NCI-H2196 treated with DMSO at 0.1 percent for 48 hours (cell line): Measurements from ENCODE around the gene ZNF554.
"Not testable (repeated sequence)": the region's sequence is repeated elsewhere in the genome, so short reads cannot be mapped to it uniquely, and the experiment has no call there.

Source experiments
- DNase-seq: peaks from one replicate; lab custom pipeline; 2025; ENCODE audit not compliant: unreplicated experiment; lab: John Stamatoyannopoulos, UW

The ZNF554 gene

GRCh38 chr19:2790557-2791271 is 29.0 kb upstream of the ZNF554 start:
- DNase-seq = no peak

GRCh38 chr19:2791440-2791839 is 28.2 kb upstream of the ZNF554 start:
- no peak for DNase-seq

GRCh38 chr19:2791876-2792275 is 27.8 kb upstream of the ZNF554 start:
- no peak for DNase-seq

GRCh38 chr19:2792666-2793065 is 27.0 kb upstream of the ZNF554 start:
- not testable (repeated sequence) for DNase-seq

DNA sequence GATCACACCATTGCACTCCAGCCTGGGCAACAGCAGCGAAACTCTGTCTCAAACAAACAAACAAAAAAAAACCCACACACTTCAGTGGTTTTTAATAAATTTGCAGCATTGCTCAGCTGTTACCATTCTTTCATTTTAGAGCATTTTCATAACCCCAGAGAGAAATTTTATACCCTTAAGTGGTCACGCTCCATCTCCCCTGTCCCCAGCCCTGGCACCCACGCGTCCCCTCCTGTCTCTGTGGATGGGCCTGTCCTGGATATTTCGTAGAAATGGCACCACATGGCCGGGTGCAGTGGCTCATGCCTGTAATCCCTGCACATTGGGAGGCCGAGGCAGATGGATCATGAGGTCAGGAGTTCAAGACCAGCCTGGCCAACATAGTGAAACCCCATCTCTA is 26.5 kb upstream of the ZNF554 start:
- no peak for DNase-seq

GRCh38 chr19:2793577-2793976 is 26.1 kb upstream of the ZNF554 start:
- no peak for DNase-seq

DNA sequence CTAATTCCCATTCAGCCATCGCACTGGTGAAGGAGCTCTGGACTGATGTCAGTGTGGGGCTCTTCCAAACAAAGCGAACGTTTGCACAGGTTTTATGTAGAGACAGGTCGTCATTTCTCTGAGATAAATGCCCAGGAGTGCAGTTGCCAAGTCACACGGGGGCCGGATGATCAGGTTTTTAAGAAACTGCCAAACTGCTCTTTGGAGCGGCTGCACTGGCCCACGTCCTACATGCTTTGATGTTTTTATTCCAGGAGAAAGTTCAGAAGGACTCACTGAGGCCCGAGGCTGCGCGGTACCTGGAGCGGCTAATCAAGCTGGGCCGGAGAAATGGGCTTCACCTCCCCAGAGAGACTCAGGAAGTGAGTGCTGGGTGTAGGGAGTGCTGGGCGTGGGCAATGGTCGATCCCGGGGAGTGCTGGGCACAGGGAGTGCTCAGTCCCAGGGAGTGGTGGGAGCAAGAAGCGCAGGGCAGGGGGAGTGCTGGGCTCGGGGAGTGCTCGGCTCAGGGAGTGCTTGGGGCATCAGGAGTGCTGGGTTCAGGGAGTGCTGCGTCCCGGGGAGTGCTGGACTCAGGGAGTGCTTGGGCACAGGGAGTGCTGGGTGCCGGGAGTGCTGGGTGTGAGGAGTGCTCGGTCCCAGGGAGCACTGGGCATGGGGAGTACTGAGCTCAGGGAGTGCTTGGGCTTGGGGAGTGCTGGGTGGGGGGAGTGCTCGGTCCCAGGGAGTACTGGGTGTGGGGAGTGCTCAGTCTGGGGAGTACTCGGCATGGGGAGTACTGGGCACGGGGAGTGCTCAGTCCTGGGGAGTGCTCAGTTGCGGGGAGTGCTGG is 23.6 kb upstream of the ZNF554 start:
- DNase-seq = no peak

DNA sequence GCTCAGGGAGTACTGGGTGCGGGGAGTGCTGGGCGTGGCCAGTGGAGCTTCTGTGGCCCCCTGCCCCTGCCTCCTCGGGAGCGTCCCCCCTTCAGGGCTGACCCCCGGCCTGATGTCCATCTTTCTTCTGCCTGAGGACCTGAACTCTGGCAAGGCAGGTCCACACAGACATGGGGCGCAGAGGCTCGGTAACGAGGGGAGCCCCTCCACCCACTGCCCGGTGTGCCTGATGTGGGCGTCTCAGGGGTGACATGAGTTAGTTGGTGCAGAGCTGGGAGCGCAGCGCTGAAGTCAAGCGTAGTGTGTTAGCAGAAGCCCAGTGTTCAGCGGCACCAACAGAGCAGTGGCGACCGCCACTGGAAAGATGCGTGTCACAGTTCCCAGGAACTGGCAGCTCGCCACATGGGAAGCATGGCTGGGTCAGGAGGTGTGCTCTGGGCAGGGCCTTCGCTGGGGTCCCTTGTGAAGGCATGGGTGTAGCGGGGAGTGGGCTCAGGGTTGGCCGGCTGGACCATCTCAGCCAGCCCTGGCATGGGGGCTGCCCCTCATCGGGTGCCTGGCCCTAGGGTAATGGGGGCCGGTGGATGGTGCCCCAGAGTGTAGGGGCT is 22.9 kb upstream of the ZNF554 start:
- DNase-seq = no peak

- no peak for DNase-seq
Observed at GRCh38 chr19:2797280-2797679, 22.4 kb upstream of the ZNF554 start.

DNA sequence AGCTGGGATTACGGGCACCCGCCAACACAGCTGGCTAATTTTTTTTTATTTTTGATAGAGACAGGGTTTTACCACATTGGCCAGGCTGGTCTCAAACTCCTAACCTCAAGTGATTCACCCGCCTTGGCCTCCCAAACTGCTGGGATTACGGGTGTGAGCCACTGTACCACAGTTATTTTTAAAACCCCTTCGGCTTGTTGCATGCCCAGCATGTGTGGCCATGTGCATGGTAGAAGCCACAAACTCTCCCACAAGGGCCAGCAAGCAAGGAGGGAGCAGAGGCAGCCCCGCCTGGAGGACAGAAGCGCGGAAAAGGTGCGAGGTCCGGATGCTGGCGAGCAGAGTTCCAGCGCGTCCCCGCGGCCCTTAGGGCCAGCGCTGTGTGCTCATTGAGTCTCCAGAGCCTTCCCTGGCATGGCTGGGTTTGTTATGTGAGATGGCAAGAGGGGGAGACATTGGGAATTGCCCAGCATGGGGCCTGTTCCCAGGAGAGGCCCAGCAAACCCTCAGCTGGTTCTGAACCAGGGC is 21.4 kb upstream of the ZNF554 start:
- no peak for DNase-seq

DNA sequence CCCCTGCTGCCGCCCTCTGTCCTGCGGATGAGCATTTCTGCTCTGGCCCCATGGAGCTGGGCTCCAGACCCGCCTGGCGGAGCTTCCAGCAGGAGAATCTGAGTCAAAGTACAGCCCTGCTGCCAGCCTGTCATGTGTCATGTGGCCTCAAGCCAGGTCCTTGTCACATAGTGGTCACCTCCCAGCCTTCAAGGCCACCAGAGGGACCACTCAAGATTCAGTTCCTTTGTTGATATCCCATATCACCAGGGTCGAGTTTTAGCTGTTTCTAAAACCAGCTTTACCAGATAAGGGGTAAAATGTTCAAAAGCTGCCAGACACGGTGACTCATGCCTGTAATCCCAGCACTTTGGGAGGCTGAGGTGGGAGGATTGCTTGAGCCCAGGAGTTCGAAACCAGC is 20.9 kb upstream of the ZNF554 start:
- DNase-seq = no peak

DNA sequence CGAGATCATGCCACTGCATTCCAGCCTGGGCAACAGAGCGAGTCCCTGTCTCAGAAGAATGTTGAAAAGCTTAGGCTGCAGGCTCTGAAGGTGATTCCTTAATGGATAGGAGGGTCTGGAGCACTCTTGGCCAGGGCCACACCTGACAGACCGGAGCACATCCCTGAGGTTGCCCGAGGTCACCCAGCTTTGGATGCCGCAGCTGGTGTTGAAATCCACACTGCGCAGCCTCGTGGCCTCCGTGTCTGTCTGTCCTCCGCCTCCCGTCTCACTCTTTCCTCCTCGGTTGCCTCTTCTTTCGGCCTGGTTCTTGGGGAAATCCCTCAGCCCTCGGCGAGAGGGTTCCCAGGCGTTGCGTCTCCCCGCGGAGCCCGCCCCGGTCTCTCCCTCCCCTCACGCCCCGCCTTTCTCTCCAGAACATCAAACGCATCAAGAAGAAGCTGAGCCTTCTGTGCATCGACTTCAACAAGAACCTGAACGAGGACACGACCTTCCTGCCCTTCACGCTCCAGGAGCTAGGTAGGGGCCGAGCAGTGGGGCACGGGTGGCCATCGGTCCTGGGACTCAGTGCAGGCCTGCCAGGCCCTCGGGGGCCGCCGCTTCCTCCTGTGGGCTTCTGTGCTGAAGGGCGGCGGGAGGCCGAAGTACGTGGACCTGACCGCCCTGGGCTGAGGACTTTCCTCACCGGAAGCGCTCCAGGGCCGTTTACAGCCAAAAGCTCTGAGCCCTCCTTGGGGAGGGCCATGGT is 20.2 kb upstream of the ZNF554 start:
- no peak for DNase-seq

DNA sequence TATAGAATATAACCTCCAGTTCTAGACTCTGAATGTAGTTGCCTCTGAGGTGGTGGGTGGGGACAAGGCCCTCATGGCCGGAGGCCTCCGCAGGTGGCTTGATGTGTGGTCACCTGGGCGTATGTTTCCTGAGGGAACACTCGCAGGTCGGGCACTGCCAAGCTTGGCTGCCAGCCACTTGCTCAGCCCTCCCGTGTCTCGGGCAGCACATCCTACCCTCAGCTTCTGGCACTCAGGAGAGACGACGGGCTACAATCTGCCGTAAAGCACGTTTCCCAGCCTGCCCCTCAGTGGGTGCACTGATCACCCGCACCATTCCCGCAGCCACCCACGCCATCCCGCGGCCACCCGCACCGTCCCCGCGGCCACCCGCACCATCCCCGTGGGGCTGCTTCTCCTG is 19.2 kb upstream of the ZNF554 start:
- no peak for DNase-seq

DNA sequence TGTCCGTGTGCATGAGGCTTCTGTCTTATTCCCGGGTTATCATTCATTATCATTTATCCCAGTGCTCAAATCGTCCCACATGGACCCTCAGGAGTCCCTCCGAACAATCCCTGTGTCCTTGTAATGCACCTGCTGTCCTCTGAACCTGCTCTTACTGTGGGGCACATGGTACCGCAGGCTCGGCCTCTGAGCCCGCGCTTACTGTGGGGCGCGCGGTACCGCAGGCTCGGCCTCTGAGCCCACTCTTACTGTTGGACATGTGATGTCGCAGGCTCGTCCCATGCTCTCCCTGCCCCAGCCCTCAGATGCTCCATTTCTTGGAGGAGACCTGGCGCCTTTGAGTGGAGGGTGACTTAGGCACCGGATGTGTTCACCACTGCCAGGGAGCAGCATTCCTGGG is 16.8 kb upstream of the ZNF554 start:
- DNase-seq = no peak

- DNase-seq = no peak
Observed at GRCh38 chr19:2803486-2804155, 16.0 kb upstream of the ZNF554 start.

- no peak for DNase-seq
Observed at GRCh38 chr19:2804156-2805004, 15.3 kb upstream of the ZNF554 start.

- DNase-seq = no peak
Observed at GRCh38 chr19:2805261-2805900, 14.3 kb upstream of the ZNF554 start.

DNA sequence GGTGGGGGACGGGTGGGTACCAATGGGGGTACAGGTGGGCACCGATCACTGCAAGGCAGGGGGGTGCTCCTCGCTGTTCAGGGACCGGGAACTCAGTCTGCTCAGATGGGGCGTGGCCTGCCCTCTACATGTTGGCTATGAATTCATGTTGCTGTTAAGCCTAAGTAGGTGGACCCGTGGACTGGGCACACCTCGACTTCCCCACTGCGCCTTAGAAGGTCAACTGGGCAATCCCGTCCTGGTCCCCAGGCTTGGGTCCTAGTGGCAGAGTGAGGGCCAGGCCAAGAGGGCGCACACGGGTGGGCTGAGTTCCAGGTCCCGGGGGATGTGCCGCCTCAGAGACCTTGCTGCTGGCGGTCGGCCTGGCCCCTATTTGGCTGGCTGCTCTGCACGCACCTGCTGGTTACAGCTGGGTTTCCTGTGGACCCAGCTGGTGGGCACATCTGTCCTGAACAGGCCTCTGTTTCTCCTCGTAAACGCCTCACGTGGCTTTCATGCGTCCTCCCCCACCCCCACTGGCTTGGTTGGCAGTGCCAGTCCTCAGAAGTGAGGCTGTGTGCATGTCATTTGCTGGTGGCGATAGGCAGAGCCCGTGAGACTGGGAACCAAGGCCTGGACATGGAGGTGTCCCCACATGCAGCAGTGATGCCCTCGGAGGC is 13.5 kb upstream of the ZNF554 start:
- no peak for DNase-seq
